ENCODE results near the gene UCHL5.

The UCHL5 gene

GRCh38 chr1:193086342-193086741, 27.2 kb upstream of the UCHL5 start:
- Histone ChIP-seq H3K9me3 (ENCODE audit: insufficient read depth, low read depth, low read length) (no peaks in the 10 kb centered on the region), H3K27ac (ENCODE audit: low read depth, low read length) (no peak overlapping the region), H3K36me3 (ENCODE audit: insufficient read depth, low read length) (peaks cover 81% of the 10 kb centered on the region), H3K4me1 (ENCODE audit: insufficient read depth, low read length) (no peaks in the 10 kb centered on the region), H3K9ac (ENCODE audit: low read depth, low read length) (no peak overlapping the region), H3K4me3 (ENCODE audit: low read length) (no peak overlapping the region), H3K27me3 (ENCODE audit: insufficient read depth, low read length) (no peaks in the 10 kb centered on the region)
- 100% methylated on average over 1 of the region's 3 CpGs for WGBS

- Histone ChIP-seq H3K36me3 (ENCODE audit: insufficient read depth, low read length) (peaks cover 81% of the 10 kb centered on the region), H3K4me3 (ENCODE audit: low read length) (no peak overlapping the region), H3K9ac (ENCODE audit: low read depth, low read length) (no peak overlapping the region), H3K4me1 (ENCODE audit: insufficient read depth, low read length) (no peaks in the 10 kb centered on the region), H3K27me3 (ENCODE audit: insufficient read depth, low read length) (no peaks in the 10 kb centered on the region), H3K27ac (ENCODE audit: low read depth, low read length) (no peak overlapping the region), H3K9me3 (ENCODE audit: insufficient read depth, low read depth, low read length) (no peaks in the 10 kb centered on the region)
- WGBS = no CpG with 5 or more reads among the region's 1 CpG
Observed at GRCh38 chr1:193085263-193085662, 26.1 kb upstream of the UCHL5 start.

GRCh38 chr1:193083365-193084088, 24.4 kb upstream of the UCHL5 start:
- H3K27ac ChIP-seq (ENCODE audit: low read depth, low read length) = no peak overlapping the region
- no peak overlapping the region for H3K9ac ChIP-seq (ENCODE audit: low read depth, low read length)
- H3K36me3 ChIP-seq (ENCODE audit: insufficient read depth, low read length) = peaks cover 89% of the 10 kb centered on the region
- H3K4me3 ChIP-seq (ENCODE audit: low read length) = no peak overlapping the region
- no peaks in the 10 kb centered on the region for H3K27me3 ChIP-seq (ENCODE audit: insufficient read depth, low read length)
- no peaks in the 10 kb centered on the region for H3K4me1 ChIP-seq (ENCODE audit: insufficient read depth, low read length)
- WGBS = 86% methylated on average over 6 of the region's 6 CpGs
- H3K9me3 ChIP-seq (ENCODE audit: insufficient read depth, low read depth, low read length) = no peaks in the 10 kb centered on the region

GRCh38 chr1:193079187-193079586, 20.0 kb upstream of the UCHL5 start:
- Histone ChIP-seq H3K4me1 (ENCODE audit: insufficient read depth, low read length) (no peaks in the 10 kb centered on the region), H3K9me3 (ENCODE audit: insufficient read depth, low read depth, low read length) (peaks cover 6% of the 10 kb centered on the region; the same call in 1 of the 2 replicates), H3K9ac (ENCODE audit: low read depth, low read length) (no peak overlapping the region), H3K27me3 (ENCODE audit: insufficient read depth, low read length) (no peaks in the 10 kb centered on the region), H3K4me3 (ENCODE audit: low read length) (no peak overlapping the region), H3K27ac (ENCODE audit: low read depth, low read length) (no peak overlapping the region), H3K36me3 (ENCODE audit: insufficient read depth, low read length) (peaks cover 88% of the 10 kb centered on the region)
- 100% methylated on average over 3 of the region's 3 CpGs for WGBS

GRCh38 chr1:193077991-193078390, 18.8 kb upstream of the UCHL5 start:
- Histone ChIP-seq H3K36me3 (ENCODE audit: insufficient read depth, low read length) (peaks cover 80% of the 10 kb centered on the region), H3K9ac (ENCODE audit: low read depth, low read length) (no peak overlapping the region), H3K9me3 (ENCODE audit: insufficient read depth, low read depth, low read length) (peaks cover 6% of the 10 kb centered on the region; the same call in 1 of the 2 replicates), H3K27ac (ENCODE audit: low read depth, low read length) (no peak overlapping the region), H3K27me3 (ENCODE audit: insufficient read depth, low read length) (no peaks in the 10 kb centered on the region), H3K4me3 (ENCODE audit: low read length) (no peak overlapping the region), H3K4me1 (ENCODE audit: insufficient read depth, low read length) (no peaks in the 10 kb centered on the region)

- Histone ChIP-seq H3K27me3 (ENCODE audit: insufficient read depth, low read length) (no peaks in the 10 kb centered on the region), H3K4me1 (ENCODE audit: insufficient read depth, low read length) (peaks cover 12% of the 10 kb centered on the region), H3K36me3 (ENCODE audit: insufficient read depth, low read length) (peaks cover 35% of the 10 kb centered on the region), H3K9me3 (ENCODE audit: insufficient read depth, low read depth, low read length) (no peaks in the 10 kb centered on the region), H3K4me3 (ENCODE audit: low read length) (no peak overlapping the region), H3K27ac (ENCODE audit: low read depth, low read length) (no peak overlapping the region), H3K9ac (ENCODE audit: low read depth, low read length) (no peak overlapping the region)
- 68% methylated on average over 4 of the region's 5 CpGs for WGBS
Observed at GRCh38 chr1:193070942-193071341, 11.8 kb upstream of the UCHL5 start.

GRCh38 chr1:193070386-193070753, 11.2 kb upstream of the UCHL5 start:
- Histone ChIP-seq H3K27me3 (ENCODE audit: insufficient read depth, low read length) (no peaks in the 10 kb centered on the region), H3K36me3 (ENCODE audit: insufficient read depth, low read length) (peaks cover 30% of the 10 kb centered on the region), H3K27ac (ENCODE audit: low read depth, low read length) (no peak overlapping the region), H3K9ac (ENCODE audit: low read depth, low read length) (no peak overlapping the region), H3K4me3 (ENCODE audit: low read length) (no peak overlapping the region), H3K9me3 (ENCODE audit: insufficient read depth, low read depth, low read length) (no peaks in the 10 kb centered on the region), H3K4me1 (ENCODE audit: insufficient read depth, low read length) (peaks cover 12% of the 10 kb centered on the region)
- WGBS = 81% methylated on average over 2 of the region's 2 CpGs

- Histone ChIP-seq H3K9me3 (ENCODE audit: insufficient read depth, low read depth, low read length) (no peaks in the 10 kb centered on the region), H3K9ac (ENCODE audit: low read depth, low read length) (no peak overlapping the region), H3K27ac (ENCODE audit: low read depth, low read length) (no peak overlapping the region), H3K27me3 (ENCODE audit: insufficient read depth, low read length) (no peaks in the 10 kb centered on the region), H3K4me1 (ENCODE audit: insufficient read depth, low read length) (peaks cover 12% of the 10 kb centered on the region), H3K36me3 (ENCODE audit: insufficient read depth, low read length) (peaks cover 30% of the 10 kb centered on the region), H3K4me3 (ENCODE audit: low read length) (no peak overlapping the region)
- 79% methylated on average over 3 of the region's 4 CpGs for WGBS
Observed at GRCh38 chr1:193069748-193070385, 10.7 kb upstream of the UCHL5 start.

GRCh38 chr1:193068013-193068412, 8.9 kb upstream of the UCHL5 start:
- no peak overlapping the region for H3K4me3 ChIP-seq (ENCODE audit: low read length)
- H3K27ac ChIP-seq (ENCODE audit: low read depth, low read length) = no peak overlapping the region
- H3K36me3 ChIP-seq (ENCODE audit: insufficient read depth, low read length) = peaks cover 25% of the 10 kb centered on the region
- H3K9ac ChIP-seq (ENCODE audit: low read depth, low read length) = no peak overlapping the region
- peaks cover 12% of the 10 kb centered on the region for H3K4me1 ChIP-seq (ENCODE audit: insufficient read depth, low read length)
- H3K27me3 ChIP-seq (ENCODE audit: insufficient read depth, low read length) = no peaks in the 10 kb centered on the region
- no peaks in the 10 kb centered on the region for H3K9me3 ChIP-seq (ENCODE audit: insufficient read depth, low read depth, low read length)

- H3K27me3 ChIP-seq (ENCODE audit: insufficient read depth, low read length) = no peaks in the 10 kb centered on the region
- peaks cover 22% of the 10 kb centered on the region for H3K36me3 ChIP-seq (ENCODE audit: insufficient read depth, low read length)
- H3K4me1 ChIP-seq (ENCODE audit: insufficient read depth, low read length) = peaks cover 12% of the 10 kb centered on the region
- no peak overlapping the region for H3K4me3 ChIP-seq (ENCODE audit: low read length)
- no peak overlapping the region for H3K9ac ChIP-seq (ENCODE audit: low read depth, low read length)
- no peak overlapping the region for H3K27ac ChIP-seq (ENCODE audit: low read depth, low read length)
- WGBS = 85% methylated on average over 4 of the region's 4 CpGs
- no peaks in the 10 kb centered on the region for H3K9me3 ChIP-seq (ENCODE audit: insufficient read depth, low read depth, low read length)
Observed at GRCh38 chr1:193066606-193067005, 7.4 kb upstream of the UCHL5 start.

- Histone ChIP-seq H3K9ac (ENCODE audit: low read depth, low read length) (no peak overlapping the region), H3K27ac (ENCODE audit: low read depth, low read length) (no peak overlapping the region), H3K9me3 (ENCODE audit: insufficient read depth, low read depth, low read length) (no peaks in the 10 kb centered on the region), H3K36me3 (ENCODE audit: insufficient read depth, low read length) (peaks cover 17% of the 10 kb centered on the region), H3K27me3 (ENCODE audit: insufficient read depth, low read length) (no peaks in the 10 kb centered on the region), H3K4me1 (ENCODE audit: insufficient read depth, low read length) (peaks cover 12% of the 10 kb centered on the region), H3K4me3 (ENCODE audit: low read length) (no peak overlapping the region)
Observed at GRCh38 chr1:193065954-193066353, 6.8 kb upstream of the UCHL5 start.

Data from HUES64 (cell line).